H1 (cell line): ENCODE data around the gene NGEF. TPM values are rescaled to one million over a fixed set of nuclear protein-coding genes. Genes with fewer than 3 reads are reported as not detected.

Experiments
- CTBP2 ChIP-seq: IDR thresholded peaks from 2 replicates; pipeline ENCODE4 v1.7.0; 2011; ENCODE audit warnings: borderline replicate concordance, mild to moderate bottlenecking, moderate library complexity, mixed read lengths, low read length; ENCODE audit not compliant: insufficient read depth, insufficient read length
- JUN ChIP-seq: IDR thresholded peaks from 2 replicates; pipeline ENCODE4 v1.6.1; 2011; ENCODE audit warnings: low read depth, mild to moderate bottlenecking, improper control_type of control experiment, low read length
- POLR2AphosphoS5 ChIP-seq: IDR thresholded peaks from 2 replicates; pipeline ENCODE4 v1.6.1; 2011; ENCODE audit warnings: low read depth, low read length
- RBBP5 ChIP-seq: IDR thresholded peaks from 2 replicates; pipeline ENCODE4 v1.7.1; 2012; ENCODE audit warnings: low read depth, mild to moderate bottlenecking, inconsistent platforms, low read length, moderate library complexity, borderline replicate concordance
- SAP30 ChIP-seq: fragments of 300-600 bp; sonication (generic); IDR thresholded peaks from 2 replicates; pipeline ENCODE4 v1.7.1; 2012; ENCODE audit warnings: low read length, moderate library complexity, mild to moderate bottlenecking, inconsistent platforms; ENCODE audit not compliant: insufficient read depth, insufficient replicate concordance
- SUZ12 ChIP-seq: fragments of 200-600 bp; sonication (generic); IDR thresholded peaks from 2 replicates; pipeline ENCODE4 v1.6.1; 2012; ENCODE audit warnings: mild to moderate bottlenecking, inconsistent platforms, low read length, moderate library complexity, mixed read lengths
- polyA plus RNA-seq, 7 experiments: library from polyadenylated mRNA; depleted of rRNA in 3 of 7; stranded (reverse) in 5 of 7; unstranded in 2 of 7; fragments of >200 nt in 5 of 7; fragments of 200-250 nt in 2 of 7; gene quantifications; 1 replicate in 5 of 7; 2 replicates in 1 of 7; 4 replicates in 1 of 7; pipeline versions ENCODE4 v1.2.1 to v1.2.3, GENCODE V29; 2011 to 2013; ENCODE audit warnings: missing spikeins in 2 of 7, mixed read lengths in 2 of 7
- total RNA-seq: library from RNA; stranded (reverse); fragmentation: NEBNext Ultra II Directional; extraction: Animal tissue kit (Norgen Biotek cat#: 25700); gene quantifications from 2 replicates; pipeline ENCODE4 v1.2.1, GENCODE V29; 2021
- TF ChIP-seq, protein P1 (sequence below): fragments of 300-600 bp; sonication (generic); IDR thresholded peaks from 2 replicates; pipeline ENCODE4 v1.7.1; 2012; ENCODE audit warnings: low read length, moderate library complexity, mild to moderate bottlenecking, inconsistent platforms; ENCODE audit not compliant: insufficient replicate concordance
- TF ChIP-seq, protein P2 (sequence below): IDR thresholded peaks from 2 replicates; pipeline ENCODE4 v1.6.1; 2012; ENCODE audit warnings: inconsistent platforms
- TF ChIP-seq, protein P3 (sequence below): IDR thresholded peaks from 2 replicates; pipeline ENCODE4 v1.6.1; 2012; ENCODE audit warnings: low read length, inconsistent platforms

Gene NGEF
- total and polyA plus RNA-seq, 2 of the 8 experiments (the other 6 are each of a cell fraction or from before 2014, with no cell fraction given) = 2.7 to 3.2 TPM

DNA sequence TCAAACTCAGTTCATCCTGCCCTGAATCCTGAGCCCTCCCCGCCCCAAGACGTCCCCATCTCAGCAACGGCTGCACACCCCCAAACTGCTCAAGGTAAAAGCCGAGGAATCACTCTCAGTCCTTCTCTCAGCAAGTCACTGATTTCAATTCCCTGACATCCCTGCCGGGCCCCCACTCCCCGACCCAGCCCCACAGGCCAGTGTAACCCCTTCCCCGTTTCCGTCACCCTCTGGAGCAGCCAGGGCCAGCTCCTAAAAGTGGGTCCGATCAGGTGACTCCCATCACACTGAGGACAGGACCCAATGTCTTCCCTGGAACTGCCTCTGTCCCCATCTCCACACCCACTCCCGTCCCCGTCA lies 122.5 kb downstream of the NGEF start (continued):
- TF ChIP-seq, protein P1, sequence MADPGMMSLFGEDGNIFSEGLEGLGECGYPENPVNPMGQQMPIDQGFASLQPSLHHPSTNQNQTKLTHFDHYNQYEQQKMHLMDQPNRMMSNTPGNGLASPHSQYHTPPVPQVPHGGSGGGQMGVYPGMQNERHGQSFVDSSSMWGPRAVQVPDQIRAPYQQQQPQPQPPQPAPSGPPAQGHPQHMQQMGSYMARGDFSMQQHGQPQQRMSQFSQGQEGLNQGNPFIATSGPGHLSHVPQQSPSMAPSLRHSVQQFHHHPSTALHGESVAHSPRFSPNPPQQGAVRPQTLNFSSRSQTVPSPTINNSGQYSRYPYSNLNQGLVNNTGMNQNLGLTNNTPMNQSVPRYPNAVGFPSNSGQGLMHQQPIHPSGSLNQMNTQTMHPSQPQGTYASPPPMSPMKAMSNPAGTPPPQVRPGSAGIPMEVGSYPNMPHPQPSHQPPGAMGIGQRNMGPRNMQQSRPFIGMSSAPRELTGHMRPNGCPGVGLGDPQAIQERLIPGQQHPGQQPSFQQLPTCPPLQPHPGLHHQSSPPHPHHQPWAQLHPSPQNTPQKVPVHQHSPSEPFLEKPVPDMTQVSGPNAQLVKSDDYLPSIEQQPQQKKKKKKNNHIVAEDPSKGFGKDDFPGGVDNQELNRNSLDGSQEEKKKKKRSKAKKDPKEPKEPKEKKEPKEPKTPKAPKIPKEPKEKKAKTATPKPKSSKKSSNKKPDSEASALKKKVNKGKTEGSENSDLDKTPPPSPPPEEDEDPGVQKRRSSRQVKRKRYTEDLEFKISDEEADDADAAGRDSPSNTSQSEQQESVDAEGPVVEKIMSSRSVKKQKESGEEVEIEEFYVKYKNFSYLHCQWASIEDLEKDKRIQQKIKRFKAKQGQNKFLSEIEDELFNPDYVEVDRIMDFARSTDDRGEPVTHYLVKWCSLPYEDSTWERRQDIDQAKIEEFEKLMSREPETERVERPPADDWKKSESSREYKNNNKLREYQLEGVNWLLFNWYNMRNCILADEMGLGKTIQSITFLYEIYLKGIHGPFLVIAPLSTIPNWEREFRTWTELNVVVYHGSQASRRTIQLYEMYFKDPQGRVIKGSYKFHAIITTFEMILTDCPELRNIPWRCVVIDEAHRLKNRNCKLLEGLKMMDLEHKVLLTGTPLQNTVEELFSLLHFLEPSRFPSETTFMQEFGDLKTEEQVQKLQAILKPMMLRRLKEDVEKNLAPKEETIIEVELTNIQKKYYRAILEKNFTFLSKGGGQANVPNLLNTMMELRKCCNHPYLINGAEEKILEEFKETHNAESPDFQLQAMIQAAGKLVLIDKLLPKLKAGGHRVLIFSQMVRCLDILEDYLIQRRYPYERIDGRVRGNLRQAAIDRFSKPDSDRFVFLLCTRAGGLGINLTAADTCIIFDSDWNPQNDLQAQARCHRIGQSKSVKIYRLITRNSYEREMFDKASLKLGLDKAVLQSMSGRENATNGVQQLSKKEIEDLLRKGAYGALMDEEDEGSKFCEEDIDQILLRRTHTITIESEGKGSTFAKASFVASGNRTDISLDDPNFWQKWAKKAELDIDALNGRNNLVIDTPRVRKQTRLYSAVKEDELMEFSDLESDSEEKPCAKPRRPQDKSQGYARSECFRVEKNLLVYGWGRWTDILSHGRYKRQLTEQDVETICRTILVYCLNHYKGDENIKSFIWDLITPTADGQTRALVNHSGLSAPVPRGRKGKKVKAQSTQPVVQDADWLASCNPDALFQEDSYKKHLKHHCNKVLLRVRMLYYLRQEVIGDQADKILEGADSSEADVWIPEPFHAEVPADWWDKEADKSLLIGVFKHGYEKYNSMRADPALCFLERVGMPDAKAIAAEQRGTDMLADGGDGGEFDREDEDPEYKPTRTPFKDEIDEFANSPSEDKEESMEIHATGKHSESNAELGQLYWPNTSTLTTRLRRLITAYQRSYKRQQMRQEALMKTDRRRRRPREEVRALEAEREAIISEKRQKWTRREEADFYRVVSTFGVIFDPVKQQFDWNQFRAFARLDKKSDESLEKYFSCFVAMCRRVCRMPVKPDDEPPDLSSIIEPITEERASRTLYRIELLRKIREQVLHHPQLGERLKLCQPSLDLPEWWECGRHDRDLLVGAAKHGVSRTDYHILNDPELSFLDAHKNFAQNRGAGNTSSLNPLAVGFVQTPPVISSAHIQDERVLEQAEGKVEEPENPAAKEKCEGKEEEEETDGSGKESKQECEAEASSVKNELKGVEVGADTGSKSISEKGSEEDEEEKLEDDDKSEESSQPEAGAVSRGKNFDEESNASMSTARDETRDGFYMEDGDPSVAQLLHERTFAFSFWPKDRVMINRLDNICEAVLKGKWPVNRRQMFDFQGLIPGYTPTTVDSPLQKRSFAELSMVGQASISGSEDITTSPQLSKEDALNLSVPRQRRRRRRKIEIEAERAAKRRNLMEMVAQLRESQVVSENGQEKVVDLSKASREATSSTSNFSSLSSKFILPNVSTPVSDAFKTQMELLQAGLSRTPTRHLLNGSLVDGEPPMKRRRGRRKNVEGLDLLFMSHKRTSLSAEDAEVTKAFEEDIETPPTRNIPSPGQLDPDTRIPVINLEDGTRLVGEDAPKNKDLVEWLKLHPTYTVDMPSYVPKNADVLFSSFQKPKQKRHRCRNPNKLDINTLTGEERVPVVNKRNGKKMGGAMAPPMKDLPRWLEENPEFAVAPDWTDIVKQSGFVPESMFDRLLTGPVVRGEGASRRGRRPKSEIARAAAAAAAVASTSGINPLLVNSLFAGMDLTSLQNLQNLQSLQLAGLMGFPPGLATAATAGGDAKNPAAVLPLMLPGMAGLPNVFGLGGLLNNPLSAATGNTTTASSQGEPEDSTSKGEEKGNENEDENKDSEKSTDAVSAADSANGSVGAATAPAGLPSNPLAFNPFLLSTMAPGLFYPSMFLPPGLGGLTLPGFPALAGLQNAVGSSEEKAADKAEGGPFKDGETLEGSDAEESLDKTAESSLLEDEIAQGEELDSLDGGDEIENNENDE = no peak
- no peak for TF ChIP-seq CTBP2
- TF ChIP-seq SAP30 = no peak
- TF ChIP-seq JUN = no peak
- no peak for TF ChIP-seq RBBP5
- TF ChIP-seq, protein P2, sequence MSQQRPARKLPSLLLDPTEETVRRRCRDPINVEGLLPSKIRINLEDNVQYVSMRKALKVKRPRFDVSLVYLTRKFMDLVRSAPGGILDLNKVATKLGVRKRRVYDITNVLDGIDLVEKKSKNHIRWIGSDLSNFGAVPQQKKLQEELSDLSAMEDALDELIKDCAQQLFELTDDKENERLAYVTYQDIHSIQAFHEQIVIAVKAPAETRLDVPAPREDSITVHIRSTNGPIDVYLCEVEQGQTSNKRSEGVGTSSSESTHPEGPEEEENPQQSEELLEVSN = no peak
- TF ChIP-seq POLR2AphosphoS5 = no peak
- TF ChIP-seq, protein P3, sequence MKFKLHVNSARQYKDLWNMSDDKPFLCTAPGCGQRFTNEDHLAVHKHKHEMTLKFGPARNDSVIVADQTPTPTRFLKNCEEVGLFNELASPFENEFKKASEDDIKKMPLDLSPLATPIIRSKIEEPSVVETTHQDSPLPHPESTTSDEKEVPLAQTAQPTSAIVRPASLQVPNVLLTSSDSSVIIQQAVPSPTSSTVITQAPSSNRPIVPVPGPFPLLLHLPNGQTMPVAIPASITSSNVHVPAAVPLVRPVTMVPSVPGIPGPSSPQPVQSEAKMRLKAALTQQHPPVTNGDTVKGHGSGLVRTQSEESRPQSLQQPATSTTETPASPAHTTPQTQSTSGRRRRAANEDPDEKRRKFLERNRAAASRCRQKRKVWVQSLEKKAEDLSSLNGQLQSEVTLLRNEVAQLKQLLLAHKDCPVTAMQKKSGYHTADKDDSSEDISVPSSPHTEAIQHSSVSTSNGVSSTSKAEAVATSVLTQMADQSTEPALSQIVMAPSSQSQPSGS = no peak
- no peak for TF ChIP-seq SUZ12
